Adipocyte (in vitro differentiated cells): ENCODE data around the gene TMEM232.
A peak's percentile ranks its signal among the peaks of the same experiment; 100 is the strongest.

Experiments used
- DNase-seq: peaks from one replicate; pipeline ENCODE4 v3.0.0-alpha.2; 2015; ENCODE audit warnings: low read depth
- H3K27me3 ChIP-seq: replicated peaks from 2 replicates; pipeline ENCODE4 v1.7.0; 2013; ENCODE audit warnings: mild to moderate bottlenecking, low read length, moderate library complexity; ENCODE audit not compliant: control insufficient read depth, insufficient read depth
- H3K36me3 ChIP-seq: 2 replicates; pipeline ENCODE4 v1.7.0; 2013; ENCODE audit warnings: low read length, mild to moderate bottlenecking, moderate library complexity; ENCODE audit not compliant: control insufficient read depth, insufficient read depth, severe bottlenecking
- H3K4me1 ChIP-seq: 2 replicates; pipeline ENCODE4 v1.7.0; 2013; ENCODE audit warnings: mild to moderate bottlenecking, low read length, moderate library complexity; ENCODE audit not compliant: control insufficient read depth, insufficient read depth
- H3K4me3 ChIP-seq: 2 replicates; pipeline ENCODE4 v1.7.0; 2013; ENCODE audit warnings: mild to moderate bottlenecking, low read length, moderate library complexity
- H3K9ac ChIP-seq: 2 replicates; pipeline ENCODE4 v1.7.0; 2013; ENCODE audit warnings: mild to moderate bottlenecking, low read length, moderate library complexity
- H3K9me3 ChIP-seq: 2 replicates; pipeline ENCODE4 v1.7.0; 2013; ENCODE audit warnings: mild to moderate bottlenecking, low read length, moderate library complexity; ENCODE audit not compliant: control insufficient read depth

TMEM232 gene

DNA sequence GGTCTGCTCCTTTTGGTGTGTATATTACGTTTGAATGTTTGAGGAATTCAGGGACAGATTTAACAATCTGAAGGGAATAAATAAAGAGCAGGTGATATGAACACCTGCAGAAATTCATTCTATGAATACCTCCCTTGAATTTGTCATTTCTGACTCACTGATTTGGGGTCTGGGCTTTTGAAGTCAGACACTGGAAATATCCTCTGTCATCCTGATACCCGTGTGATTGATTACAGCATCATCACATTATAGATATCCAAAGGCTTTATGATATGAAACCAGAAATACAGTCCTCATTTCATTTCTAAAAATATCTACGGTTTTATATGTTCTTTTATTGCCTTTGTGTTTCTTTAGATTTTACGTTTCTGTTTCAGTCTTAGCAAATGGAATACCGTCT, 68.5 kb downstream of the TMEM232 start:
- no peak overlapping the region for H3K9ac ChIP-seq
- H3K4me1 ChIP-seq, result no peaks in the 10 kb centered on the region
- H3K9me3 ChIP-seq, result no peaks in the 10 kb centered on the region
- no peaks in the 10 kb centered on the region for H3K27me3 ChIP-seq
- H3K4me3 ChIP-seq, result no peak overlapping the region
- no peaks in the 10 kb centered on the region for H3K36me3 ChIP-seq
- DNase-seq, result no peak

DNA sequence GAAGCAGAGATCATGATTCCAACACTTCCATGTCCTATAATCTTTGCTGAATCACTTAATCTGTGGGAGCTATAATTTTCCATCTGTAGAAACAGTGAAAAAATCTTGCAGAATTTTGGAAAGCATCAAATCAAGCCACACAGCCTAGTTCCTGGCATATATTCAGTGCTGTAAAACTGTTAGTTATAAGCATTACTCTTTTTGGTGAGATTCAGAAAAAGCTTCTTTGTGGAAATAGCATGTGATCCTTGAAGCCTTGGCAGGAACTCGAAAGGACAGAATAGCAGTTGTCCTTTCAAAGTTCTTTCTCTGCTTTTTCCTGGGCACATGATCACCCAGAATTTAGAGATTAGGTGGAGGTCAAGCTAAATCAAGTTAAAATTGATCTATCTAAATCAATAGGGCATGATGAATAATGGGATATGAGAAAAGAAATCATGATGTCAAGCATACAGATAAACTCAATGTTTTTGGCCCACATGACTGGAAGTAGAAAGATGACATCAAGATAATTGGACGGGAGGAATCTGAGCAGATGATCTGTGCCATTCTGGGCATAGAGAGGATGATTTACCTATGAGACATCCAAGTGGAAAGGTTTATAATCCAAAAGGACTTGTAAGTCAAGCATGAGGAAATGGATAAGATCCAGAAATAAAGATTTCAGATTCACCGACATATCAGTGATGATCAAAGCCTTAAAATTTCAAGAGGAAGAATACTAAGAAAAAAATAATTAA, 73.1 kb downstream of the TMEM232 start:
- Histone ChIP-seq H3K4me3 (no peak overlapping the region), H3K27me3 (no peaks in the 10 kb centered on the region), H3K36me3 (no peaks in the 10 kb centered on the region), H3K9me3 (no peaks in the 10 kb centered on the region), H3K4me1 (peaks cover 2% of the 10 kb centered on the region), H3K9ac (no peak overlapping the region)
- no peak for DNase-seq

DNA sequence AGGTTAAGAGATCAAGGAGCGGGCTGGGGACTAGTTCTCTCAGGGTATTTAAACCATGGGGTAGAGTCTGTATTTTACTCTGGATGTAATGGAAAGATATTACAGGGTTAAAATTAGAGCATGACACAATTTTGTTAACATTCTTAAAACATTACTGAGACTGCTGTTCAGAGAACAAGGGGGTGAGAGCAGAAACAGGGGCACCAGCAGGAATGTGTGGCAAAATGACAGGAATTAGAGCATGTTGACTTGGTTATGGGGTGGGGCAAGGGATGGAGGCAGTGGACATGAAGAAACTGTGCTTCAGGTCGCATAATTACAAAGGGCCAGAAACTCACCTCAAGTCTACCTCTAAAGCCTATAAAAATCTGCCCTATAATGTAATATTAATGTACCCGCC, 75.0 kb downstream of the TMEM232 start:
- H3K4me3 ChIP-seq, result no peak overlapping the region
- H3K27me3 ChIP-seq, result no peaks in the 10 kb centered on the region
- H3K4me1 ChIP-seq, result peaks cover 2% of the 10 kb centered on the region
- H3K9ac ChIP-seq, result no peak overlapping the region
- H3K36me3 ChIP-seq, result no peaks in the 10 kb centered on the region
- peak; percentile 48 for DNase-seq
- H3K9me3 ChIP-seq, result no peaks in the 10 kb centered on the region

DNA sequence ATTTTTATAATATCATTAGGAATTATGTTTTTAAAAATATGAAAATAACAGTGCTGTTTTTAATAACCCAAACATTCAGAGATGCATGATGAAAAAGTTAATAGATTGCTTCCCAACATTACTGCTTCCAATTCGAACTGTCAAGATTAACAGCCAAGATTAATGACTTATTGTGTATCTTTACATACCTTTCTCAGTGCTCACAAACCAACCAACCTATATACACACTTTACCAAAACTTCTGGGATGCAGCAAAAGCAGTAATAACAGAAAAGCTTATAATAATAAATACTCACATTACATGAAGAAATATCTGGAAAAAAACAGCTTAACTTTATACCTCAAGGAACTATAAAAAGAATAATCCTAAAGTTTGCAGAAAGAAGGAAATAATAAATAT, 82.1 kb downstream of the TMEM232 start:
- no peaks in the 10 kb centered on the region for H3K27me3 ChIP-seq
- no peaks in the 10 kb centered on the region for H3K4me1 ChIP-seq
- peaks cover 9% of the 10 kb centered on the region for H3K9me3 ChIP-seq
- no peak for DNase-seq
- no peaks in the 10 kb centered on the region for H3K36me3 ChIP-seq
- no peak overlapping the region for H3K9ac ChIP-seq
- no peak overlapping the region for H3K4me3 ChIP-seq

DNA sequence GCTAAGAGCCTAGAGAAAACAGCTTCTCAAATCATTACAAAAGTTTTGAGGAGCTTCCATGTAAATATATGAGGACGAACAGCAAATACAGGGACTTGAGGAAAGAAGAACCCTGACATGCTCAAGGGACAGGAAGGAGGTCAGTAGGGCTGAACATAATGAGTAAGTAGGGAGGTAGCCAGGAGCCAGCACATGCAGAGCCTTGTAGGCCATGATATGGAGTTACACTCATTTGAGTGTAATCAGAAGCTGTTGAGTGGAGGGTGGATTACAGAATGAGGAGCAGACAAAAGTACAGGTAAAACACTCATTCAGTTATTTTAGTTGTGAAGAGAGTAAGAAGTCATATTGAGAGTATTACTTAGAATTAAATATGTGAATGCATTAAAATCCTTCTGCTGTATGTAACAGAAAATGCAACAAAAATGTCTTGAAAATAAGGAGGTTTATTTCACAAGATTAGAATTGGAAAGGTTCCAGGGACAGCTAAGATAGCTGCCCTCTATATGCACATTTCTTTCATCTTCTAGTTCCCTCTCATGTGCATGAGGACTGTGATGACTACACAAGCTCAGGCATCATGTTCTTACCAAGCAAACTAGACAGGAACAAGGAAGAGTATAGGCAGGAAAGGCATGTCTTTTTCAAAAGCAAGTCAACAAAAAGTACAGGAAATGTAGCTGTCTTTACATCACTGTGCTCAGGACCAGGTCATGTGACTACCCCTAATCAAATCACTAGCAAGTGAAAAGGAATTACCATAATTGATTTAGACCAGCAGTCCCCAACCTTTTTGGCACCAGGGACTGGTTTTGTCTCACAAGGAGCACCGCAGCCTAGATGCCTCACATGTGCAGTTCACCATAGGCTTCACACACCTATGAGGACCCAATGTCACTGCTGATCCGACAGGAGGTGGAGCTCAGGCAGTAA, 87.2 kb downstream of the TMEM232 start:
- H3K9ac ChIP-seq, result no peak overlapping the region
- H3K9me3 ChIP-seq, result no peaks in the 10 kb centered on the region
- no peaks in the 10 kb centered on the region for H3K27me3 ChIP-seq
- no peak overlapping the region for H3K4me3 ChIP-seq
- DNase-seq, result peak; percentile 41
- H3K36me3 ChIP-seq, result no peaks in the 10 kb centered on the region
- no peaks in the 10 kb centered on the region for H3K4me1 ChIP-seq

DNA sequence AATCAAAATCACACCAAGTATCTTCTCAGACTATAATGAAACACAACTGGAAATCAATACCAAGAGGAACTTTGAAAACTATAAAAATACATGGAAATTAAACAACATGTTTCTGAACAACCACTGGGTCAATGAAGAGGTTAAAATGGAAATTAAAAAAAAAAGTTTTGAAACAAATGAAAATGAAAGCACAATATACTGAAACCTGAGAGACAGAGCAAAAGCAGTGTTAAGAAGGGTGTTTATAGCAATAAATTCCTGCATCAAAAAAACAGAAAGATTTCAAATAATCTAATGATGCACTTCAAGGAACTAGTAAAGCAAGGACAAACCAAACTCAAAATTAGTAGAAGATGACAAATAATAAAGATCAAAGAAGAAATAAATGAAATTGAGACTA, 92.0 kb downstream of the TMEM232 start:
- H3K9ac ChIP-seq, result no peak overlapping the region
- no peaks in the 10 kb centered on the region for H3K9me3 ChIP-seq
- H3K4me3 ChIP-seq, result no peak overlapping the region
- H3K36me3 ChIP-seq, result no peaks in the 10 kb centered on the region
- H3K4me1 ChIP-seq, result no peaks in the 10 kb centered on the region
- H3K27me3 ChIP-seq, result no peaks in the 10 kb centered on the region
- no peak for DNase-seq

DNA sequence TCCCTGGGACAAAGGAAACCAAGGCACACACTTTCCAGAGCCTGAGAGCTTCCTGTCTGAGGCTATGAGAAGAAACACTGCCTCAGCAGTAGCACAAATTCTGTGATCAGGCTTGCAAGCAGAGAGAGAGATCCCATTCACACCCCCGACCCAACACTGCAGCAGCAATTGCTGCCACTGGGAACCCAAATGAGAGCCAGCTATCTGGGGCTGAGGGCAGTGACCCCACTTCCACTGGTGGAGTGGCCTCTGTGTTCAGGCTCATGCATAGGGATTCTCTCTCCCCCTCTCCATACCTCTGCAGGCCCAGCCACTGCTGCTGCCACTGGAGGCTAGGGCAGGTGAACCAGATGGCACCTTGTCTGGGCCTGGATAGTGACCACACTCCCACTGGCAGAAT, 95.2 kb downstream of the TMEM232 start:
- H3K27me3 ChIP-seq, result no peaks in the 10 kb centered on the region
- no peaks in the 10 kb centered on the region for H3K4me1 ChIP-seq
- no peak overlapping the region for H3K4me3 ChIP-seq
- H3K9ac ChIP-seq, result no peak overlapping the region
- DNase-seq, result no peak
- H3K9me3 ChIP-seq, result no peaks in the 10 kb centered on the region
- H3K36me3 ChIP-seq, result no peaks in the 10 kb centered on the region

DNA sequence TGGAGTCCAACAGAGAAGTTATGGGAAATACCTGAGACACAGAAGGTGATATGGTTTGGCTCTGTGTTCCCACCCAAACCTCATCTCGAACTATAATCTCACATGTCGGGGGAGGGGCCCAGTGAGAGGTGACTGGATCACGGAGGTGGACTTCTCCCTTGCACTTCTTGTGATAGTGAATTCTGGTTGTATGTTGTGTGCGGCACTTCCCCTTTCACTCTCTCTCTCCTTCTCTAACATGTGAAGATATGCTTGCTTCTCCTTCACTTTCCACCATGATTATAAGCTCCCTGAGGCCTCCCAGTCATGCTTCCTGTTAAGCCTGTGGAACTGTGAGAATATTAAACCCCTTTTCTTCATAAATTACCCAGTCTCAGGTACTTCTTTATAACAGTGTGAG, 96.1 kb downstream of the TMEM232 start:
- no peak overlapping the region for H3K4me3 ChIP-seq
- no peaks in the 10 kb centered on the region for H3K27me3 ChIP-seq
- no peak for DNase-seq
- H3K36me3 ChIP-seq, result no peaks in the 10 kb centered on the region
- no peak overlapping the region for H3K9ac ChIP-seq
- H3K9me3 ChIP-seq, result no peaks in the 10 kb centered on the region
- H3K4me1 ChIP-seq, result no peaks in the 10 kb centered on the region

DNA sequence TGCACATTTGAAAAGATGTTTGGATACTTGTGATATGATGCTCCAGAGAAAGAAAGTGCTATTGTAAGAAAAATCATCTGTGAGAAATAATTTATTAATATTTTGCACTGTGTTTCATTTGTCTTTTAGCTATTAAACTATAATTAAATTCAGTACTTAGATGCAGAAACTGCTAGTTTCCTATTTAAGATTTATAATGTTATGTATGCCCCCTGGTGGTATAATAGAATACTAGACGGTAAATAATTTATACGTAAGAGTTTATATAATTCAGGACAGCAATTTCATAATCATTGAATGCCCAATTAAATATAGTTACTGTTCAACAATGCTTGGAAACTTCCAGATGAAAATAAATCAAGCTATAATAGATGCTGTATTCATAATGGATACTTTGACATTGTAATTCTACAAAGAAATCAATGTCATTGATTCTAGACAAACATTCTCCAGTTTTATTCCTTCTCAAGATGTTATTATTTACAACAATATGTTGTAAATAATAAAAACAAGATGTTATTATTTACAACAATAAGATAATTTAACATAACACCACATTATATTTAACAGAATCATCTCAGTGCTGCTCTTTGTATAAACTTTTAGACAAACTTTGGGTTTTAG, 101.0 kb downstream of the TMEM232 start:
- no peaks in the 10 kb centered on the region for H3K27me3 ChIP-seq
- peak; percentile 93 for DNase-seq
- H3K4me1 ChIP-seq, result no peaks in the 10 kb centered on the region
- H3K4me3 ChIP-seq, result no peak overlapping the region
- no peak overlapping the region for H3K9ac ChIP-seq
- no peaks in the 10 kb centered on the region for H3K36me3 ChIP-seq
- H3K9me3 ChIP-seq, result no peaks in the 10 kb centered on the region

DNA sequence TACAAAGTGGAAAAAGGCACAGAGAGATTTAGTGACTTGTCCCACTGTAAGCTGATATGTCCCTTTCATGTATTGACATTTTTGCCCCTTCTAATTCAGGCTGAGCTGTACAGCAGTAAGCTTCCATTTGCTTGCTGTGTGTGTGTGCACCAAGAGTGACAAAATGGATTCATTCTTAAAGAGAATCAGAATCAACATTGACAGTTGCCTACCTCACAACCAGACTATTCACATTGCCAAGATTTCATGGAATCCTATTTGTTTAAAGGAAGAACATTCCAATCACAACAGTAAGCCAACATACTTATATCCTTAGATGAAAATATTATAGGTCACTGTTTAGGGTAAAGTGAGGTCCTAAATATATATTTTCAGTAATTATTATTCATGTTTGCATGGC, 102.6 kb downstream of the TMEM232 start:
- Histone ChIP-seq H3K36me3 (no peaks in the 10 kb centered on the region), H3K9me3 (no peaks in the 10 kb centered on the region), H3K4me1 (no peaks in the 10 kb centered on the region), H3K27me3 (no peaks in the 10 kb centered on the region), H3K4me3 (no peak overlapping the region), H3K9ac (no peak overlapping the region)
- peak; percentile 74 for DNase-seq

DNA sequence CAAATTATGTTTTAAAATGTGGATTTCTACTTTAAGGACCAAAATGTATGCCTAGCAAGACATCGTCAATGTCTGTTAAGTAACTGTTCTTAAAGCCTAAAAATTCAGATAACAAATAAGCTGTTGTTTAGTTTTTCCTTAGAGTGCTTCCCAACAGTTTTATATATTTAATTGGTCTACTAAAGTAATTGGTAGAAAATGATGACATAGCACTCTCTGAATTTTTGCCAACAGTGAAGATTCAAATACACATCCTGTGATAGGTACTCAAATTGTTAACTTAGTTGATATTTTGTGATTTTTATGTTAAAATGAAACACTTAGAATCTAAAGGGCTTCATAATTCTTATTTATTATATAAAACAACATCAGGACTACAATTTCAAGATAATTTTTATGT, 107.5 kb downstream of the TMEM232 start:
- H3K4me3 ChIP-seq, result no peak overlapping the region
- peaks cover 9% of the 10 kb centered on the region for H3K9me3 ChIP-seq
- no peaks in the 10 kb centered on the region for H3K36me3 ChIP-seq
- no peaks in the 10 kb centered on the region for H3K27me3 ChIP-seq
- no peak for DNase-seq
- H3K4me1 ChIP-seq, result no peaks in the 10 kb centered on the region
- H3K9ac ChIP-seq, result no peak overlapping the region
